GM06990 (cell line): Measurements from ENCODE around the gene FOXK1.

Source experiments
- DNase-seq: peaks from one replicate; pipeline ENCODE4 v3.0.0-alpha.2; 2011; ENCODE audit not compliant: insufficient read length; ENCODE audit errors: extremely low read depth
- H3K27me3 ChIP-seq: replicated peaks from 2 replicates; pipeline ENCODE4 v1.6.0; 2011; ENCODE audit warnings: low read length; ENCODE audit not compliant: control insufficient read depth, insufficient read depth
- H3K36me3 ChIP-seq: 2 replicates; pipeline ENCODE4 v1.5.1; 2011; ENCODE audit warnings: low read length; ENCODE audit not compliant: control insufficient read depth, insufficient read depth
- H3K4me3 ChIP-seq: replicated peaks from 2 replicates; pipeline ENCODE4 v1.5.1; 2011; ENCODE audit warnings: low read depth, mild to moderate bottlenecking, control low read depth, low read length
- TF ChIP-seq, protein P1 (sequence below): IDR thresholded peaks from 2 replicates; pipeline ENCODE4 v1.5.1; 2011; ENCODE audit warnings: low read length, control low read depth, mild to moderate bottlenecking, inconsistent platforms; ENCODE audit not compliant: insufficient read depth, poor library complexity, severe bottlenecking

The FOXK1 gene

DNA sequence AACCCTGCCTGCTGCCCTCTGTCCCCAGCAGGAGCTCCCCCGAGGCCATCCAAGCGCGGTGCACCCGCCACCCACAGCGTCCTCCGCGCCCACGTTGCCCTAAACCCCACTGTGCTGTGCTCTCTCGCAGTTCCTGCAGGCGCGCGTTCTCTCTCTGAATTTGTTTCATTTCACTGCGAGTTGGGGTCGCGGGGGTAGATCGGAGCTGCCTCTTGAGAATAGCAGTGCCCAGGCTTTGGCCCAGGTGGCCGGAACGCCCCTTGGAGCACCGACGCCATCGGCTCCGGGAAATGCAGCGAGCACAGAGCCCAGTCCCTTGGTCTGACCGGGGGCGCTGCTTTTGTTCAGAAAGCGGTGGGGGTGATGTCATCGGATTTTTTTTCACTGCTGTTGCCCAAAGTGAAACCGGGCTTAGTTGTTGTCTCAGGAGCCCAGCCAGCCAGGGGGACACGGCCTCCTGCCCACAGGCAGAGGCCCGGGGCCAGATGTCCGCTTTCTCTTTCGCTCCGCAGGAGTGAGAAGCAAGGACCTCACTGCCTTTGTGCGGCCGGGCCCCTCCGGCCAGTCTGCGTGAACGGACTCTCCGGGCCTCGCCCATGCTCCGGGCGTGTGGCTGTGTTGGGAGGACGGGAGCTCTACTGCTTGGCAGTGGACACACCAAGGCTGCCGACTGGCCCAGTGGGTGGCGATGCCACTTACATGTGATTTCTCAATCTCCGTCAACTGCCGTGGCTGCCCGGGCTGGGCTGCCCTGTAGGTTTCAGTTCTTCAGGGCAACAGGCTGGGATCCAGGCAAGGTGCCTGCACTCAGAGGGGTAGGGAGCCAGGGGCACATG lies 43.1 kb downstream of the FOXK1 start:
- DNase-seq = peak; percentile 78
- TF ChIP-seq, protein P1, sequence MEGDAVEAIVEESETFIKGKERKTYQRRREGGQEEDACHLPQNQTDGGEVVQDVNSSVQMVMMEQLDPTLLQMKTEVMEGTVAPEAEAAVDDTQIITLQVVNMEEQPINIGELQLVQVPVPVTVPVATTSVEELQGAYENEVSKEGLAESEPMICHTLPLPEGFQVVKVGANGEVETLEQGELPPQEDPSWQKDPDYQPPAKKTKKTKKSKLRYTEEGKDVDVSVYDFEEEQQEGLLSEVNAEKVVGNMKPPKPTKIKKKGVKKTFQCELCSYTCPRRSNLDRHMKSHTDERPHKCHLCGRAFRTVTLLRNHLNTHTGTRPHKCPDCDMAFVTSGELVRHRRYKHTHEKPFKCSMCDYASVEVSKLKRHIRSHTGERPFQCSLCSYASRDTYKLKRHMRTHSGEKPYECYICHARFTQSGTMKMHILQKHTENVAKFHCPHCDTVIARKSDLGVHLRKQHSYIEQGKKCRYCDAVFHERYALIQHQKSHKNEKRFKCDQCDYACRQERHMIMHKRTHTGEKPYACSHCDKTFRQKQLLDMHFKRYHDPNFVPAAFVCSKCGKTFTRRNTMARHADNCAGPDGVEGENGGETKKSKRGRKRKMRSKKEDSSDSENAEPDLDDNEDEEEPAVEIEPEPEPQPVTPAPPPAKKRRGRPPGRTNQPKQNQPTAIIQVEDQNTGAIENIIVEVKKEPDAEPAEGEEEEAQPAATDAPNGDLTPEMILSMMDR = no peak
- H3K4me3 ChIP-seq = peak overlapping the region; percentile 72
- peaks cover 6% of the 10 kb centered on the region for H3K36me3 ChIP-seq
- no peaks in the 10 kb centered on the region for H3K27me3 ChIP-seq

DNA sequence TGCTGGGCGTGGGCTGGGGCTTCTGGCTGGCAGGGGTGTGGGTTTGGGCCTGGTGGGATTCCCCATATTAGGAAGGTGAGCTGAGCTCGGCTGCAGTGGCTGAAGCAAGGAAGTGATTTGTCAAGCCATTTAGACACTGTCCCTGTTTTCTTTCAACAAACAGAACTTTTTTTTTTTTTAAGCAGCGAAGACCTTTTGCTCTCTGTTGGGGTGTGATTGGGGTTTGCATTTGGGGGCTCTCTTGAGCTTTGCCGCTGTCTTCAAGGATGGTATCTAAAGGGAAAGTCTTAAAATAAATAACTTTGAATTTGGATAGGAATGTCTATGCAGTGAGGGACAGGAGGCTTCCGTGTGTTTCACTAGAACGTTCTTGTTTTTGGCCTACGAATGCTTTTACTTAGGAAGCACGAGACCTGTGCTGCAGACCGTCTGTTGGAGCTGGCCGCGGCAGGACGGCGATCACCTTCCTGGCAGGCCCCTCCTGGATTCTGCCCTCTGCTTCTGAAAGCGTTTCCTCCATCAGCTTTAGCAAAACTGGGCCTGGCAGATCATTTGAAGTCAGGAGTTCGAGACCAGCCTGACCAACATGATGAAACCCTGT lies 43.9 kb downstream of the FOXK1 start:
- Histone ChIP-seq H3K4me3 (peak overlapping the region; percentile 72), H3K36me3 (peaks cover 6% of the 10 kb centered on the region), H3K27me3 (no peaks in the 10 kb centered on the region)
- no peak for DNase-seq
- TF ChIP-seq, protein P1 = no peak

DNA sequence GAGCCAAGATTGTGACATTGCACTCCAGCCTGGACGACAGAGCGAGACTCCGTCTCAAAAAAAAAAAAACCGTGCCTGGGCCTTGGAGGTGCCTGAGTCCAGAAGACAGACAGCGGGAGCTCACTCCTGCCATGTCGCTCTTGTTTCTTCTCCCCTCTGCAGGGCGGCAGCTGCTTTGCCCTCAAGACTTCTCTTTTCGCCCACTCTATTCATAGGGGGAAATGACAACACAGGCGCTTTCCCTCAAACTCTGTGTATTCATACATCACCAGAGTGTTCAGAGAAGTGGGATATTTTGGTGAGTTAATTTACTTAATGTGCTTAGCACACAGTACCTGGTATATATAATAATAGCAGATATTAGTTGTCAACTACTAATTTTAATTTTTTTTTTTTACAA lies 44.5 kb downstream of the FOXK1 start:
- TF ChIP-seq, protein P1 = no peak
- Histone ChIP-seq H3K36me3 (peaks cover 6% of the 10 kb centered on the region), H3K4me3 (no peak overlapping the region), H3K27me3 (no peaks in the 10 kb centered on the region)
- no peak for DNase-seq

DNA sequence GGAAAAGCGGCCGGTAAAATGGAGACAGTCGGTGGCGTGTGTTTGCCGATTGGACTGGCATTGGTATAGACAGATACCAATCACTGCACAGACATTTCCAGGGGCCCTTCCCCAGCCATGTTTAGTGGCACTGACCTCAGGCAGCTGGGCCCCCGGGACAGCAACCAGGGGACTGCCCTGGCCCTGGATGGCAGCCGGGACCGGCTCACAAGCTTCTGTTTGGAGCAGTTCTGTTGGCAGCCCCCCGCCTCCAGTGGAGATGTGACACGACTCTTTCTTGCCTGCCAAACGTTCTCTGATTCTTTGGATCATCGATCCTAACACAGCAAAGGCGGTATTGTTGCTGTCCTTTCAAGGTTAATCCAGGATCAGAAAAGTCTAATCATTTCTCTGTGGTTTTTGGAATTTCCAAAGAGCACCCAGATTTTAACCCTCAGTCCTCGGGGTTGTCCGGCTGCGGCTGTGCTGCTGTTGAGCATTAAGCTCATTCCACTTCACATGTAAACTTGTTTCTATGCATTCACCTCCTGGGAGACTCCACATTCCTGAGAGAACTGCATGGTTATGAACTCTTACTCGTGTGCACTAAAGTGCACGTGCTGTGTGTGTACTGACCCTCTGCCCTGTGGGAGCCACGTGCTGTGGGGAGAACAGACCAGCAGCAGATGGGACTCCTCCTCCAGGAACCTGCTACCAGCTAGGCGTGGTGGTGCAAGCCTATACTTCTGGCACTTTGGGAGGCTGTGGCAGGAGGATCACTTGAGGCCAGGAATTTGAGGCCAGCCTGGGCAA lies 46.0 kb downstream of the FOXK1 start:
- TF ChIP-seq, protein P1 = no peak
- no peaks in the 10 kb centered on the region; the same call in none of the 2 replicates for H3K36me3 ChIP-seq
- no peak overlapping the region for H3K4me3 ChIP-seq
- no peaks in the 10 kb centered on the region for H3K27me3 ChIP-seq
- DNase-seq = no peak

GRCh38 chr7:4729266-4729665 lies 47.2 kb downstream of the FOXK1 start:
- Histone ChIP-seq H3K4me3 (no peak overlapping the region), H3K27me3 (no peaks in the 10 kb centered on the region), H3K36me3 (no peaks in the 10 kb centered on the region; the same call in none of the 2 replicates)
- DNase-seq = no peak
- TF ChIP-seq, protein P1 = no peak
